HepG2 (cell line): ENCODE data around the gene SREBF1. TPM values are rescaled to one million over a fixed set of nuclear protein-coding genes. Genes with fewer than 3 reads are reported as not detected.

Experiments used
- ATAC-seq: fragments of 200-7000 bp; cut with Tn5 transposase; 3 replicates; pipeline ENCODE4 v1.9.1; 2020; ENCODE audit warnings: mild to moderate bottlenecking, moderate library complexity
- BruUV-seq: library from RNA; stranded (reverse); fragments of 400-500 nt; replicated peaks from 2 replicates; lab custom pipeline; 2021; lab: Mats Ljungman, UMichigan
- CTCF ChIA-PET: fragments of 300-600 bp; formaldehyde crosslinking; extraction: SDS; loops from one replicate; lab custom pipeline; 2021; ENCODE audit warnings: low total read pairs, inconsistent platforms, low intra/inter-chr PET ratio; lab: Yijun Ruan, JAX
- POLR2A ChIA-PET: fragments of 350-600 bp; sonication (Branson Sonifier 250); formaldehyde crosslinking; loops from one replicate; lab custom pipeline; 2020; ENCODE audit warnings: antibody characterized with exemption, inconsistent platforms; lab: Yijun Ruan, JAX
- DNase-seq: peaks from one replicate; pipeline ENCODE4 v3.0.0-alpha.2; 2015; ENCODE audit warnings: low spot score
- FAIRE-seq: peaks from 3 replicates; lab custom pipeline; 2011; peaks lifted over from hg19 to GRCh38; lab: Jason Lieb, UNC
- H2AFZ ChIP-seq: one replicate; pipeline ENCODE4 v1.6.1; 2011; ENCODE audit warnings: low read length, inconsistent platforms
- H3K27ac ChIP-seq: fragments of 300-600 bp; 3 replicates; pipeline ENCODE4 v1.8.0; 2011; ENCODE audit warnings: mixed run types, mild to moderate bottlenecking, mixed read lengths, low read length, inconsistent platforms; ENCODE audit not compliant: insufficient read depth; ENCODE audit errors: extremely low read length
- H3K27me3 ChIP-seq, 2 experiments: fragments of 200-600 bp in 1 of 2; 2 replicates in 1 of 2; 3 replicates in 1 of 2; pipeline versions ENCODE4 v1.6.0 to v1.8.0; 2011; ENCODE audit warnings: low read length in 2 of 2, mild to moderate bottlenecking in 2 of 2, moderate library complexity in 2 of 2, inconsistent platforms in 1 of 2; ENCODE audit not compliant: insufficient read depth in 2 of 2, control insufficient read depth in 1 of 2
- H3K36me3 ChIP-seq, 2 experiments: fragments of 200-600 bp in 1 of 2; replicated peaks in 1 of 2; 2 replicates in 1 of 2; 3 replicates in 1 of 2; pipeline versions ENCODE4 v1.5.1 to v1.8.0; 2011; ENCODE audit warnings: low read length in 2 of 2, inconsistent platforms in 1 of 2; ENCODE audit not compliant: insufficient read depth in 2 of 2, control insufficient read depth in 1 of 2
- H3K4me1 ChIP-seq: 2 replicates; pipeline ENCODE4 v1.5.1; 2012; ENCODE audit warnings: low read length, inconsistent platforms; ENCODE audit not compliant: insufficient read depth
- H3K4me2 ChIP-seq: 2 replicates; pipeline ENCODE4 v1.6.0; 2011; ENCODE audit warnings: low read depth, low read length, inconsistent platforms
- H3K4me3 ChIP-seq, 3 experiments: fragments of 200-600 bp in 1 of 3; sonication (generic), shearing (Covaris generic) in 1 of 3; replicated peaks in 1 of 3; 2 replicates each; pipeline ENCODE4 v1.5.1; 2011 to 2016; ENCODE audit warnings: low read length in 3 of 3, inconsistent platforms in 2 of 3, low read depth in 2 of 3, mild to moderate bottlenecking in 2 of 3, control low read depth in 1 of 3, mixed read lengths in 1 of 3; ENCODE audit not compliant: insufficient read depth in 1 of 3
- H3K79me2 ChIP-seq: one replicate; pipeline ENCODE4 v1.6.1; 2011; ENCODE audit warnings: low read length, inconsistent platforms; ENCODE audit not compliant: insufficient read depth
- H3K9ac ChIP-seq: 2 replicates; pipeline ENCODE4 v1.6.0; 2011; ENCODE audit warnings: mild to moderate bottlenecking, low read depth, low read length, inconsistent platforms; ENCODE audit not compliant: insufficient read depth
- H3K9me3 ChIP-seq: 2 replicates; pipeline ENCODE4 v1.5.1; 2012; ENCODE audit warnings: mild to moderate bottlenecking, low read length
- H4K20me1 ChIP-seq: 2 replicates; pipeline ENCODE4 v1.6.0; 2011; ENCODE audit warnings: inconsistent platforms, mild to moderate bottlenecking, low read length, moderate library complexity; ENCODE audit not compliant: insufficient read depth
- AGO1 ChIP-seq: fragments of 200-400 bp; formaldehyde crosslinking; IDR thresholded peaks from 2 replicates; pipeline ENCODE4 v1.6.1; 2017; ENCODE audit warnings: mild to moderate bottlenecking, low read depth, low read length, moderate library complexity; ENCODE audit not compliant: poor library complexity, severe bottlenecking
- AGO2 ChIP-seq: fragments of 200-400 bp; formaldehyde crosslinking; optimal IDR thresholded peaks from 2 replicates; pipeline ENCODE3; 2017; ENCODE audit warnings: mild to moderate bottlenecking, low read depth, low read length, moderate library complexity
- CC2D1A ChIP-seq: sonication (generic); formaldehyde crosslinking; IDR thresholded peaks from 2 replicates; pipeline ENCODE4 v1.8.1; 2023; ENCODE audit warnings: mild to moderate bottlenecking, missing genetic modification reagents
- HOXA3 ChIP-seq: sonication (generic); formaldehyde crosslinking; IDR thresholded peaks from 2 replicates; pipeline ENCODE4 v1.5.0; 2020; ENCODE audit warnings: missing genetic modification reagents
- POLR2A ChIP-seq, 2 experiments: IDR thresholded peaks; 2 replicates each; pipeline ENCODE4 v1.6.1; 2011; ENCODE audit warnings: low read depth in 2 of 2, low read length in 2 of 2, mild to moderate bottlenecking in 1 of 2, moderate library complexity in 1 of 2; ENCODE audit not compliant: insufficient read depth in 1 of 2
- POLR2AphosphoS5 ChIP-seq: IDR thresholded peaks from 2 replicates; pipeline ENCODE4 v1.6.1; 2012; ENCODE audit warnings: low read depth, low read length
- POLR2G ChIP-seq: fragments of 200-400 bp; formaldehyde crosslinking; IDR thresholded peaks from 2 replicates; pipeline ENCODE4 v1.6.1; 2018; ENCODE audit warnings: mild to moderate bottlenecking, low read depth, low read length, moderate library complexity
- RBFOX2 ChIP-seq: fragments of 200-400 bp; formaldehyde crosslinking; IDR thresholded peaks from 2 replicates; pipeline ENCODE4 v1.6.1; 2017; ENCODE audit warnings: low read depth, mild to moderate bottlenecking, low read length
- SMYD3 ChIP-seq: sonication (generic); formaldehyde crosslinking; IDR thresholded peaks from 2 replicates; pipeline ENCODE4 v1.8.1; 2023; ENCODE audit warnings: mild to moderate bottlenecking, missing genetic modification reagents
- SRSF4 ChIP-seq: fragments of 200-400 bp; formaldehyde crosslinking; IDR thresholded peaks from one replicate; pipeline ENCODE4 v1.6.1; 2018; ENCODE audit warnings: mild to moderate bottlenecking, low read depth, low read length, moderate library complexity; ENCODE audit not compliant: poor library complexity, severe bottlenecking
- SSRP1 ChIP-seq: IDR thresholded peaks from 2 replicates; pipeline ENCODE4 v1.6.1; 2016; ENCODE audit warnings: control low read depth
- ZBTB33 ChIP-seq: sonication (generic); formaldehyde crosslinking; IDR thresholded peaks from 2 replicates; pipeline ENCODE4 v1.4.0; 2020; ENCODE audit warnings: missing genetic modification reagents
- ZNF652 ChIP-seq: IDR thresholded peaks from 2 replicates; pipeline ENCODE4 v1.6.1; 2016; ENCODE audit warnings: low read depth, borderline replicate concordance
- WGBS: methylation state at CpG from one replicate; pipeline ENCODE4 v1.1.6; 2017; ENCODE audit warnings: low lambda C conversion rate; 5-methylcytosine and 5-hydroxymethylcytosine counted together
- in situ Hi-C: cut with HindIII; loops from 2 replicates; pipeline ENCODE4 v1.10.0; 2017; ENCODE audit warnings: low pct_unique_long_range_greater_than_20kb; ENCODE audit not compliant: extremely low pct_ligation_motif_present
- intact Hi-C: fragments of 100-400 bp; cut with micrococcal nuclease; formaldehyde crosslinking; loops from one replicate; pipeline ENCODE4 v1.10.0; 2022; ENCODE audit not compliant: unreplicated experiment
- polyA plus RNA-seq, 8 experiments: library from polyadenylated mRNA; depleted of rRNA in 3 of 8; stranded (reverse) in 7 of 8; unstranded in 1 of 8; fragments of >200 nt; fragmentation: Illumina TruSeq in 4 of 8; extraction: Trizol in 4 of 8; gene quantifications; 2 replicates each; pipeline versions ENCODE4 v1.2.1 to v1.2.3, GENCODE V29; 2011 to 2016; ENCODE audit warnings: low read depth in 4 of 8, missing spikeins in 1 of 8, mixed read lengths in 1 of 8; ENCODE audit not compliant: insufficient read depth in 1 of 8
- total RNA-seq, 5 experiments: library from RNA; depleted of rRNA; stranded (reverse); fragments of >200 nt; fragmentation: Illumina TruSeq; extraction: Trizol; gene quantifications; 2 replicates each; pipeline ENCODE4 v1.2.3, GENCODE V29; 2016; ENCODE audit warnings: low read depth in 1 of 5
- TF ChIP-seq, protein P1 (sequence below): sonication (generic); formaldehyde crosslinking; IDR thresholded peaks from 2 replicates; pipeline ENCODE4 v1.5.1; 2020; ENCODE audit warnings: mild to moderate bottlenecking, missing genetic modification reagents, moderate library complexity
- TF ChIP-seq, protein P2 (sequence below): sonication (generic); formaldehyde crosslinking; IDR thresholded peaks from 2 replicates; pipeline ENCODE4 v1.4.0; 2020; ENCODE audit warnings: missing genetic modification reagents

The SREBF1 gene
- total and polyA plus RNA-seq, 2 of the 13 experiments (the other 11 are each of a cell fraction or from before 2014, with no cell fraction given), result 34.3 to 38.0 TPM

DNA sequence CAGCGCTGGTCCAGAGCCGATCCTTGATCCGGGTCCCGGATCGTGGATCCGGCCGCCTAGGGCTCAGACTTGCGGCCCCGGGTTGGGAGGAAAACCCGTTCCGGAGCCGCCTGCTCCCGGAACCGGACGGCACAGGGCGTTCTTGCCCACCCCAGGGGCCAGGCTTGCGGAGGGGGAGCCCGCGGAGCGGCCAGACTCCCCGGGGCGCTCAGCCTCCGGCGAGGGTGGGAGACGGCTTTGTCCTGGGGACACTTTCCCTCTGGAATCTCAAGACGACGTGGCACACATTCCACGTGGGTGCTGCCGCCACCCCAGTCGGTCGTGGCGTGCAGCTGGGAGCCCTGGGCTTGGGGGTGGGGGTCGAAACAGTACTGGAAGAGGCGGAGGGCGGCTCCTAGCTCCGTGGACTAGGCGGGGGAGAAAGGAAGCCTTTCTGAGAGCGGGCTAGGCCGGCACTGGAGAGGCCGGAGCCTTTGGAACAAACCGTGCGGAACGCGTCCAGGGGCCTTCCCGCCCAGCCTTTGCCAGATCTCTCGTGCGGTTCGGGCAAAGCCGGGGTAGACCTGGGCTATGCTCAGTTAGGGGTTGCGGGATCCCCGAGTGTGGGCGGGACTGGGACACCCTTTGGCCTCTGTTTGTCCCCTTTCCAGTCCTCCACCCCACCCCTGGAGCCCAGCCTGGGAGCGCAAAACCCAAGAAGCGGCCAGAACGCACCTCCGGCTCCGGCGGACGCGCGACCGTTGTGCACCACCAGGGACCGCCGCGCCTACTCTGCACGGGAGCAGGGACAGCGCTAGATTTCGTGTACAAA lies 26.5 kb downstream of the SREBF1 start:
- H3K79me2 ChIP-seq, result no peaks in the 10 kb centered on the region
- FAIRE-seq (no peak), ATAC-seq (no peak), DNase-seq (no peak)
- no peaks in the 10 kb centered on the region for H3K27me3 ChIP-seq
- BruUV-seq, result no TSS peak
- peaks cover 47% of the 10 kb centered on the region for H3K4me1 ChIP-seq
- 0 out of 2 replicates have a peak, but pooled peaks cover 7% of the 10 kb centered on the region for H4K20me1 ChIP-seq
- ChIA-PET POLR2A (no interaction called here), CTCF (no interaction called here)
- H3K4me3 ChIP-seq, result no peak overlapping the region
- H3K27ac ChIP-seq, result no peak overlapping the region
- H2AFZ ChIP-seq, result no peak overlapping the region
- H3K9ac ChIP-seq, result no peak overlapping the region
- H3K9me3 ChIP-seq, result no peaks in the 10 kb centered on the region
- intact Hi-C loops, result no loop called here
- no peak overlapping the region for H3K4me2 ChIP-seq
- in situ Hi-C loops, result loop anchor here (5.0 kb wide), 1 partner anchor 52 kb away; no protein-coding TSS in a partner anchor
- peaks cover 18 to 19% of the 10 kb centered on the region in 2 experiments for H3K36me3 ChIP-seq
- 97% methylated on average over 49 of the region's 68 CpGs for WGBS
- TF ChIP-seq POLR2AphosphoS5 (peak; percentile 39), POLR2A (IDR thresholded peaks at IDR 0.05; ENCODE audit: insufficient read depth in 1 of 2, low read depth in 2 of 2, low read length in 2 of 2) (peak in 1 of 2 experiments; percentile 25; a peak in 2 of 4 replicates), AGO1 (peak; percentile 45), ZBTB33 (CRISPR knock-in tag) (peak; percentile 78), AGO2 (peak; percentile 95), RBFOX2 (peak; percentile 59; the same call in 1 of the 2 replicates), SRSF4 (peak; percentile 66), CC2D1A (CRISPR knock-in tag) (no peak), SMYD3 (CRISPR knock-in tag) (no peak), HOXA3 (CRISPR knock-in tag) (peak; percentile 41; the same call in 1 of the 2 replicates), SSRP1 (CRISPR knock-in tag) (no peak), POLR2G (peak; percentile 36; the same call in 1 of the 2 replicates), ZNF652 (CRISPR knock-in tag) (no peak)
- TF ChIP-seq, protein P1, sequence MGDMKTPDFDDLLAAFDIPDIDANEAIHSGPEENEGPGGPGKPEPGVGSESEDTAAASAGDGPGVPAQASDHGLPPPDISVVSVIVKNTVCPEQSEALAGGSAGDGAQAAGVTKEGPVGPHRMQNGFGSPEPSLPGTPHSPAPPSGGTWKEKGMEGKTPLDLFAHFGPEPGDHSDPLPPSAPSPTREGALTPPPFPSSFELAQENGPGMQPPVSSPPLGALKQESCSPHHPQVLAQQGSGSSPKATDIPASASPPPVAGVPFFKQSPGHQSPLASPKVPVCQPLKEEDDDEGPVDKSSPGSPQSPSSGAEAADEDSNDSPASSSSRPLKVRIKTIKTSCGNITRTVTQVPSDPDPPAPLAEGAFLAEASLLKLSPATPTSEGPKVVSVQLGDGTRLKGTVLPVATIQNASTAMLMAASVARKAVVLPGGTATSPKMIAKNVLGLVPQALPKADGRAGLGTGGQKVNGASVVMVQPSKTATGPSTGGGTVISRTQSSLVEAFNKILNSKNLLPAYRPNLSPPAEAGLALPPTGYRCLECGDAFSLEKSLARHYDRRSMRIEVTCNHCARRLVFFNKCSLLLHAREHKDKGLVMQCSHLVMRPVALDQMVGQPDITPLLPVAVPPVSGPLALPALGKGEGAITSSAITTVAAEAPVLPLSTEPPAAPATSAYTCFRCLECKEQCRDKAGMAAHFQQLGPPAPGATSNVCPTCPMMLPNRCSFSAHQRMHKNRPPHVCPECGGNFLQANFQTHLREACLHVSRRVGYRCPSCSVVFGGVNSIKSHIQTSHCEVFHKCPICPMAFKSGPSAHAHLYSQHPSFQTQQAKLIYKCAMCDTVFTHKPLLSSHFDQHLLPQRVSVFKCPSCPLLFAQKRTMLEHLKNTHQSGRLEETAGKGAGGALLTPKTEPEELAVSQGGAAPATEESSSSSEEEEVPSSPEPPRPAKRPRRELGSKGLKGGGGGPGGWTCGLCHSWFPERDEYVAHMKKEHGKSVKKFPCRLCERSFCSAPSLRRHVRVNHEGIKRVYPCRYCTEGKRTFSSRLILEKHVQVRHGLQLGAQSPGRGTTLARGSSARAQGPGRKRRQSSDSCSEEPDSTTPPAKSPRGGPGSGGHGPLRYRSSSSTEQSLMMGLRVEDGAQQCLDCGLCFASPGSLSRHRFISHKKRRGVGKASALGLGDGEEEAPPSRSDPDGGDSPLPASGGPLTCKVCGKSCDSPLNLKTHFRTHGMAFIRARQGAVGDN (CRISPR knock-in tag), result peak; percentile 15; the same call in 1 of the 2 replicates
- TF ChIP-seq, protein P2, sequence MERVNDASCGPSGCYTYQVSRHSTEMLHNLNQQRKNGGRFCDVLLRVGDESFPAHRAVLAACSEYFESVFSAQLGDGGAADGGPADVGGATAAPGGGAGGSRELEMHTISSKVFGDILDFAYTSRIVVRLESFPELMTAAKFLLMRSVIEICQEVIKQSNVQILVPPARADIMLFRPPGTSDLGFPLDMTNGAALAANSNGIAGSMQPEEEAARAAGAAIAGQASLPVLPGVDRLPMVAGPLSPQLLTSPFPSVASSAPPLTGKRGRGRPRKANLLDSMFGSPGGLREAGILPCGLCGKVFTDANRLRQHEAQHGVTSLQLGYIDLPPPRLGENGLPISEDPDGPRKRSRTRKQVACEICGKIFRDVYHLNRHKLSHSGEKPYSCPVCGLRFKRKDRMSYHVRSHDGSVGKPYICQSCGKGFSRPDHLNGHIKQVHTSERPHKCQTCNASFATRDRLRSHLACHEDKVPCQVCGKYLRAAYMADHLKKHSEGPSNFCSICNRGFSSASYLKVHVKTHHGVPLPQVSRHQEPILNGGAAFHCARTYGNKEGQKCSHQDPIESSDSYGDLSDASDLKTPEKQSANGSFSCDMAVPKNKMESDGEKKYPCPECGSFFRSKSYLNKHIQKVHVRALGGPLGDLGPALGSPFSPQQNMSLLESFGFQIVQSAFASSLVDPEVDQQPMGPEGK (CRISPR knock-in tag), result peak; percentile 13; the same call in 1 of the 2 replicates
